KMS-11 (cell line): ENCODE measurements around the gene CXCL9.
"Not testable (repeated sequence)": the region's sequence is repeated elsewhere in the genome, so short reads cannot be mapped to it uniquely, and the experiment has no call there.

Source experiments
- H2AFZ ChIP-seq: fragments of 200-600 bp; sonication (generic); 2 replicates; pipeline ENCODE4 v1.6.1; 2016; ENCODE audit warnings: antibody characterized with exemption, mixed run types, low read depth
- H3K27ac ChIP-seq: fragments of 200-600 bp; sonication (generic); 2 replicates; pipeline ENCODE4 v1.6.1; 2016; ENCODE audit warnings: mild to moderate bottlenecking, mixed run types
- H3K27me3 ChIP-seq: fragments of 200-600 bp; sonication (generic); 2 replicates; pipeline ENCODE4 v1.6.1; 2017; ENCODE audit warnings: mild to moderate bottlenecking, low read depth, mixed run types, moderate library complexity; ENCODE audit not compliant: insufficient read depth
- H3K36me3 ChIP-seq: fragments of 200-600 bp; sonication (generic); 2 replicates; pipeline ENCODE4 v1.6.1; 2017; ENCODE audit warnings: mild to moderate bottlenecking, mixed run types; ENCODE audit not compliant: insufficient read depth
- H3K4me1 ChIP-seq: fragments of 200-600 bp; sonication (generic); 2 replicates; pipeline ENCODE4 v1.6.1; 2016; ENCODE audit warnings: mild to moderate bottlenecking, low read depth, mixed run types; ENCODE audit not compliant: poor library complexity, severe bottlenecking
- H3K4me2 ChIP-seq: fragments of 200-600 bp; sonication (generic); 2 replicates; pipeline ENCODE4 v1.7.0; 2016; ENCODE audit warnings: mild to moderate bottlenecking, mixed run types
- H3K4me3 ChIP-seq: fragments of 200-600 bp; sonication (generic); IDR thresholded peaks from 2 replicates; pipeline ENCODE4 v1.6.1; 2017; ENCODE audit warnings: low read depth, low read length, mixed read lengths; ENCODE audit not compliant: insufficient read depth
- H3K79me2 ChIP-seq: fragments of 200-600 bp; sonication (generic); 2 replicates; pipeline ENCODE4 v1.6.1; 2016; ENCODE audit warnings: low read depth, mixed run types; ENCODE audit not compliant: insufficient read depth
- H3K9ac ChIP-seq: fragments of 200-600 bp; sonication (generic); 2 replicates; pipeline ENCODE4 v1.6.1; 2016; ENCODE audit warnings: mild to moderate bottlenecking, mixed run types
- H4K20me1 ChIP-seq: fragments of 200-600 bp; sonication (generic); 2 replicates; pipeline ENCODE4 v1.6.1; 2016; ENCODE audit warnings: mild to moderate bottlenecking, mixed run types; ENCODE audit not compliant: insufficient read depth
- CTCF ChIP-seq: fragments of 200-600 bp; sonication (generic); conservative IDR thresholded peaks from 2 replicates; pipeline ENCODE4 v1.6.1; 2017; ENCODE audit warnings: low read depth, mild to moderate bottlenecking, antibody characterized with exemption, low read length, moderate library complexity, mixed read lengths

CXCL9 gene

GRCh38 chr4:75963558-75963957, 43.8 kb downstream of the CXCL9 start:
- Histone ChIP-seq H3K27me3 (no peaks in the 10 kb centered on the region), H4K20me1 (no peaks in the 10 kb centered on the region), H3K27ac (no peak overlapping the region), H2AFZ (no peak overlapping the region), H3K4me2 (no peak overlapping the region), H3K4me1 (no peaks in the 10 kb centered on the region), H3K36me3 (peaks cover 22% of the 10 kb centered on the region; the same call in 1 of the 2 replicates), H3K79me2 (no peaks in the 10 kb centered on the region), H3K4me3 (no peak overlapping the region), H3K9ac (no peak overlapping the region)
- TF ChIP-seq CTCF: no peak

- H2AFZ ChIP-seq, H3K79me2 ChIP-seq, H3K9ac ChIP-seq, H4K20me1 ChIP-seq, H3K4me3 ChIP-seq, H3K4me2 ChIP-seq, H3K27ac ChIP-seq, H3K27me3 ChIP-seq, H3K4me1 ChIP-seq: not testable (repeated sequence)
- peaks cover 24% of the 10 kb centered on the region for H3K36me3 ChIP-seq
These were observed 45.2 kb downstream of the CXCL9 start for GRCh38 chr4:75962072-75962471.

GRCh38 chr4:75958546-75958945, 48.8 kb downstream of the CXCL9 start:
- not testable (repeated sequence) for H3K4me3 ChIP-seq, H3K4me2 ChIP-seq, H4K20me1 ChIP-seq, H3K79me2 ChIP-seq, H3K4me1 ChIP-seq, H3K9ac ChIP-seq, H3K27ac ChIP-seq, H2AFZ ChIP-seq, H3K27me3 ChIP-seq
- peaks cover 14% of the 10 kb centered on the region for H3K36me3 ChIP-seq

- H2AFZ ChIP-seq, H3K79me2 ChIP-seq, H3K4me1 ChIP-seq, H3K4me2 ChIP-seq, H3K27ac ChIP-seq, H4K20me1 ChIP-seq, H3K27me3 ChIP-seq, H3K4me3 ChIP-seq, H3K9ac ChIP-seq: not testable (repeated sequence)
- H3K36me3 ChIP-seq: peaks cover 12% of the 10 kb centered on the region
These were observed 52.5 kb downstream of the CXCL9 start for GRCh38 chr4:75954811-75955210.

- Histone ChIP-seq H3K79me2 (no peaks in the 10 kb centered on the region), H3K27ac (no peak overlapping the region), H3K4me2 (no peak overlapping the region), H4K20me1 (no peaks in the 10 kb centered on the region), H3K4me1 (peaks cover 6% of the 10 kb centered on the region), H3K9ac (no peak overlapping the region), H3K4me3 (no peak overlapping the region), H3K36me3 (peaks cover 12% of the 10 kb centered on the region), H2AFZ (no peak overlapping the region), H3K27me3 (no peaks in the 10 kb centered on the region)
- no peak for TF ChIP-seq CTCF
These were observed 53.8 kb downstream of the CXCL9 start for GRCh38 chr4:75953509-75953908.
